OCI-LY1 (cell line): ENCODE data around the gene RNF183.

Experiments
- H2AFZ ChIP-seq: fragments of 200-600 bp; sonication (generic), shearing (Covaris generic); 2 replicates; pipeline ENCODE4 v1.6.0; 2014; ENCODE audit warnings: antibody characterized with exemption, mild to moderate bottlenecking, low read length
- H3F3A ChIP-seq: fragments of 200-600 bp; sonication (generic), shearing (Covaris generic); 2 replicates; pipeline ENCODE4 v1.6.0; 2014; ENCODE audit warnings: mild to moderate bottlenecking, antibody characterized with exemption, low read length, moderate library complexity; ENCODE audit not compliant: insufficient read depth
- H3K27ac ChIP-seq: fragments of 200-600 bp; sonication (generic); 2 replicates; pipeline ENCODE4 v1.5.1; 2014; ENCODE audit warnings: low read length, mixed run types, mild to moderate bottlenecking, low read depth; ENCODE audit not compliant: poor library complexity, severe bottlenecking
- H3K27me3 ChIP-seq: fragments of 200-600 bp; sonication (generic); 2 replicates; pipeline ENCODE4 v1.6.0; 2014; ENCODE audit warnings: antibody characterized with exemption, mild to moderate bottlenecking, low read length, moderate library complexity; ENCODE audit not compliant: insufficient read depth
- H3K36me3 ChIP-seq: fragments of 200-600 bp; sonication (generic); 2 replicates; pipeline ENCODE4 v1.6.1; 2014; ENCODE audit warnings: mild to moderate bottlenecking, antibody characterized with exemption, low read length, moderate library complexity, mixed read lengths; ENCODE audit not compliant: insufficient read depth
- H3K4me1 ChIP-seq: fragments of 200-600 bp; sonication (generic); 2 replicates; pipeline ENCODE4 v1.5.1; 2014; ENCODE audit warnings: mild to moderate bottlenecking, low read length, moderate library complexity; ENCODE audit not compliant: insufficient read depth, severe bottlenecking
- H3K4me2 ChIP-seq: fragments of 200-600 bp; sonication (generic), shearing (Covaris generic); 2 replicates; pipeline ENCODE4 v1.6.1; 2014; ENCODE audit warnings: low read length
- H3K4me3 ChIP-seq: fragments of 200-600 bp; sonication (generic); 2 replicates; pipeline ENCODE4 v1.5.1; 2014; ENCODE audit warnings: low read length, low read depth, mild to moderate bottlenecking, mixed read lengths; ENCODE audit not compliant: poor library complexity, severe bottlenecking
- H3K79me2 ChIP-seq: fragments of 200-600 bp; shearing (Covaris generic); 2 replicates; pipeline ENCODE4 v1.6.1; 2016; ENCODE audit warnings: mixed run types, low read length, mixed read lengths; ENCODE audit not compliant: insufficient read depth
- H3K9ac ChIP-seq: fragments of 200-600 bp; sonication (generic), shearing (Covaris generic); 2 replicates; pipeline ENCODE4 v1.6.1; 2014; ENCODE audit warnings: mild to moderate bottlenecking, low read length, mixed read lengths
- H3K9me2 ChIP-seq: fragments of 200-600 bp; sonication (generic), shearing (Covaris generic); 2 replicates; pipeline ENCODE4 v1.6.1; 2014; ENCODE audit warnings: low read depth, mild to moderate bottlenecking, low read length, mixed read lengths
- H3K9me3 ChIP-seq: fragments of 200-600 bp; shearing (Covaris generic); 2 replicates; pipeline ENCODE4 v1.6.1; 2014; ENCODE audit warnings: low read length, mixed read lengths
- H4K20me1 ChIP-seq: fragments of 200-600 bp; sonication (generic), shearing (Covaris generic); 2 replicates; pipeline ENCODE4 v1.6.0; 2016; ENCODE audit warnings: mild to moderate bottlenecking, low read length; ENCODE audit not compliant: insufficient read depth
- CTCF ChIP-seq: fragments of 200-600 bp; sonication (generic), shearing (Covaris generic); IDR thresholded peaks from 2 replicates; pipeline ENCODE4 v1.5.1; 2017; ENCODE audit warnings: mild to moderate bottlenecking, antibody characterized with exemption, low read length, moderate library complexity, mixed read lengths
- EZH2 ChIP-seq: fragments of 200-600 bp; sonication (generic), shearing (Covaris generic); IDR thresholded peaks from 2 replicates; pipeline ENCODE4 v1.8.0; 2017; ENCODE audit warnings: borderline replicate concordance, mixed run types, mild to moderate bottlenecking, antibody characterized with exemption, low read length, moderate library complexity, mixed read lengths

Gene RNF183

GRCh38 chr9:113345190-113345589, 42.0 kb upstream of the RNF183 start:
- Histone ChIP-seq H3K79me2 (no peaks in the 10 kb centered on the region), H3F3A (0 out of 2 replicates have a peak, but pooled peaks cover 7% of the 10 kb centered on the region), H3K4me3 (no peak overlapping the region), H2AFZ (no peak overlapping the region), H3K9ac (no peak overlapping the region), H3K36me3 (no peaks in the 10 kb centered on the region), H4K20me1 (no peaks in the 10 kb centered on the region), H3K4me2 (no peak overlapping the region), H3K27me3 (no peaks in the 10 kb centered on the region), H3K9me3 (no peaks in the 10 kb centered on the region), H3K27ac (peak overlapping the region; percentile 28), H3K4me1 (peaks cover 49% of the 10 kb centered on the region), H3K9me2 (no peaks in the 10 kb centered on the region)
- TF ChIP-seq CTCF: no peak
- no peak for TF ChIP-seq EZH2

- Histone ChIP-seq H4K20me1 (no peaks in the 10 kb centered on the region), H2AFZ (peak overlapping the region; percentile 60; the same call in 1 of the 2 replicates), H3K27ac (peak overlapping the region; percentile 69), H3K27me3 (peaks cover 4% of the 10 kb centered on the region; the same call in 1 of the 2 replicates), H3K79me2 (no peaks in the 10 kb centered on the region), H3F3A (0 out of 2 replicates have a peak, but pooled peaks cover 7% of the 10 kb centered on the region), H3K4me2 (peak overlapping the region; percentile 27; the same call in 1 of the 2 replicates), H3K9me2 (no peaks in the 10 kb centered on the region), H3K4me1 (peaks cover 48% of the 10 kb centered on the region), H3K9ac (peak overlapping the region; percentile 9; the same call in 1 of the 2 replicates), H3K9me3 (no peaks in the 10 kb centered on the region), H3K4me3 (no peak overlapping the region), H3K36me3 (no peaks in the 10 kb centered on the region)
- TF ChIP-seq CTCF (no peak), EZH2 (no peak)
Observed at GRCh38 chr9:113343732-113344231, 40.6 kb upstream of the RNF183 start.

- H3K4me1 ChIP-seq: peaks cover 40% of the 10 kb centered on the region
- TF ChIP-seq EZH2: no peak
- no peak for TF ChIP-seq CTCF
- H3K9ac ChIP-seq: no peak overlapping the region
- H3K36me3 ChIP-seq: no peaks in the 10 kb centered on the region
- no peak overlapping the region for H3K4me2 ChIP-seq
- no peaks in the 10 kb centered on the region for H3K9me3 ChIP-seq
- peak overlapping the region; percentile 23 for H3K27ac ChIP-seq
- no peaks in the 10 kb centered on the region for H3K79me2 ChIP-seq
- H2AFZ ChIP-seq: peak overlapping the region; percentile 71; the same call in 1 of the 2 replicates
- H3K27me3 ChIP-seq: peaks cover 4% of the 10 kb centered on the region; the same call in 1 of the 2 replicates
- no peak overlapping the region for H3K4me3 ChIP-seq
- 0 out of 2 replicates have a peak, but pooled peaks cover 7% of the 10 kb centered on the region for H3F3A ChIP-seq
- H3K9me2 ChIP-seq: no peaks in the 10 kb centered on the region
- no peaks in the 10 kb centered on the region for H4K20me1 ChIP-seq
Observed at GRCh38 chr9:113341712-113342410, 38.7 kb upstream of the RNF183 start.
